Fibroblast of skin of left biceps (primary cell): ENCODE measurements around the gene USP47.
A peak's percentile ranks its signal among the peaks of the same experiment; 100 is the strongest.

Experiments used
- DNase-seq, 2 experiments: peaks; one replicate each; pipeline ENCODE4 v3.0.0-alpha.2; 2013; ENCODE audit warnings: low read depth in 2 of 2

USP47 gene

GRCh38 chr11:11966354-11966741, 124.6 kb downstream of the USP47 start:
- no peak for DNase-seq

- no peak for DNase-seq
Observed at GRCh38 chr11:11966826-11967668, 125.3 kb downstream of the USP47 start.

- no peak for DNase-seq
Observed at GRCh38 chr11:11967669-11968510, 126.1 kb downstream of the USP47 start.

GRCh38 chr11:11968511-11969280, 126.9 kb downstream of the USP47 start:
- peak; percentile 80 to 82 for DNase-seq

GRCh38 chr11:11969380-11970215, 127.8 kb downstream of the USP47 start:
- no peak for DNase-seq

- DNase-seq: no peak
Observed at GRCh38 chr11:11970556-11970955, 128.8 kb downstream of the USP47 start.

GRCh38 chr11:11971906-11972547, 130.3 kb downstream of the USP47 start:
- DNase-seq: no peak

GRCh38 chr11:11972730-11973341, 131.1 kb downstream of the USP47 start:
- no peak for DNase-seq

- no peak for DNase-seq
Observed at GRCh38 chr11:11973361-11973800, 131.6 kb downstream of the USP47 start.

GRCh38 chr11:11973866-11974265, 132.1 kb downstream of the USP47 start:
- no peak for DNase-seq

- no peak for DNase-seq
Observed at GRCh38 chr11:11975201-11976092, 133.7 kb downstream of the USP47 start.

GRCh38 chr11:11976481-11977127, 134.8 kb downstream of the USP47 start:
- no peak for DNase-seq

- peak; percentile 88 to 90 for DNase-seq
Observed at GRCh38 chr11:11977206-11977938, 135.6 kb downstream of the USP47 start.

- no peak for DNase-seq
Observed at GRCh38 chr11:11978098-11978637, 136.4 kb downstream of the USP47 start.

GRCh38 chr11:11978792-11979487, 137.2 kb downstream of the USP47 start:
- DNase-seq: no peak

- no peak for DNase-seq
Observed at GRCh38 chr11:11979488-11980117, 137.8 kb downstream of the USP47 start.
